HG03558 (cell line): ENCODE results near the gene CATSPERB.

ENCODE experiments used
- ATAC-seq: cut with Tn5 transposase; IDR thresholded peaks from one replicate; pipeline ENCODE4 v1.9.1; 2021; ENCODE audit warnings: moderate number of reproducible peaks; ENCODE audit not compliant: unreplicated experiment; ENCODE audit errors: extremely low read depth

The CATSPERB gene, protein sequence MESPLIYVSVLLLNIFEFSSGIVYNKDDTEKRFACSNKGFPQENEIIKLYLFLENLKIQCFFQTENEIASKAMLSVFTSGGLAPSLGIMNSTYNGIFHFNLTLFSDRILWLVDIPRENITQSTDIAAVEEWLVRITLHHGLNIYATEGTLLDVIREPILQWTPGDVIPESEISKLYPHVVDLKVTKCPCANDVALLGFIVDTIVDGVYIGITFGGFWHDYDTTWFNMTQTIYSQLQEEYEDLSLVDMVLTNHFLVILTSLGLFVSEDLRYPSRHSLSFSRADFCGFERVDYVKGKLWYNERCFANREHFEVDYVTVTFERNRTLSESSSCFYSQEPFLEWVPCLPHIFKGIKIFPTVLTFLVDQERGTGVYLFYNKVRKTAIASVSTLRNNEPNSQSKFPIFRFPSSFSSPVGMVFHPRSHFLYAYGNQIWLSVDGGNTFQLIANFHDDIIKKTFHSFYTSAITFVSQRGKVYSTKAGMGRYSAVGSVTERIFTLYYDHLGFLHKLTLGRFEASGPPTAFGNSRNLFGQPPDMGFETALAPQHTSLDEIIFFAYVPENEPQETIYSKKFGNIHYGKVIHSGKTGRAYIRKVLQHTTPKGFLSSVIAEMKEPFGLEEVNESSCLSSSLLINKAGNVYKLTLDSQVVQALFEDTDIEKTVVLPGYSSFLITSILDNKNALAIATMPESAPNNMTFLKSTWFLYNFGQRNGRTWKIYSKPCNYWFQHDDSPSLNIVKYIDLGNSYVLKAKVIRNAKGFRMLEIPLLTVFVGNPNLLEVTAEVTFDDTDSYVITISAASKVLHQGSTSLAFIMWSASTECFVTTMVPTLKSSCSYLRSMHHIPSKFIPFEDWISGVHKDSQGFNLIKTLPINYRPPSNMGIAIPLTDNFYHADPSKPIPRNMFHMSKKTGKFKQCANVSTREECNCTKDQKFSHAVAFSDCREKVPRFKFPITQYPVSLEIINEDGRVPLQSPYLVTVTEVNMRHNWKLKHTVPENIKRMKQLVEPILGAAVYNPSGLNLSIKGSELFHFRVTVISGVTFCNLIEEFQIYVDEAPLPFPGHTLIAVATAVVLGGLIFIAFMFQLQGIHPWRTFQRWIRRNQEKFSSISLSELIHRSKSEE

DNA sequence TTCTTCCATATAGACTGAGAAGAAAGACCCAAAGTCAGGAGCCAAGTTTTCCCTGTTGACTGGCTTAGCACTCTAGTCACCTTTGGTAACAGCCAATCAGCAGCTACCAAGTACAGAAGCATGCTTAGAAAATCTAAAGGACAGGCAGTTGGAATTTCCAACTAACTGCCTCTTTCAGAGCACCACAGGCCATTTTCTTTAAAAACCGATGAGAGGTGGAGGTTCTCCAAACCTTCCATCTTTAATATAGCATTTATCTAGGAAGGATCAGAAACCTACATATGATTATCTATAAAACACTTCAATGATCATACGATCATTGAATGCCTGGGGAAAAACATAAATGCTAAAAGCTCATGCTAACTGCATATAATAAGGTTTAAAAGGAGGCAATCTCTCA is at the start of gene CATSPERB:
CATSPERB (minus strand) TSS at position 101 of the 400 bp plus-strand sequence. CDS start 2,607 bp downstream, outside the sequence.
- no peak for ATAC-seq

DNA sequence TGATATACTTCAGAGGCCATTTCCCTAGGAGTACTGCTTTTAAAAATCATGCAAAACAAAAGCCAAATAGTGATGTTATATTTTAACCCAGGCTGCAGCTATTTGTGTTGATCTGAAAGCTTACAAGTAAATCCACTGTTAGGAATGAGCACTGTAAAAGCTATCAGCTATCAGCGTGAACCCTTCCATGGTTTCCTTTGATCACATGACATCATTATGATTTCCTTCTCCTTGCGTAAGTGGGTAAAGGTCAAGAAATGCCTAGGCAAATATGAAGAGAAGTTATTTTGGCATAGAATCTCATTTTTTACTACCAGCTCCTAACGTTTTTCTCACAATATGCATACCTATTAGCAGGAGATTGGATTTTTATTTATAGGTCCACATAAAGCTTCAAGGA is 48.6 kb upstream of the CATSPERB start:
- ATAC-seq = no peak

DNA sequence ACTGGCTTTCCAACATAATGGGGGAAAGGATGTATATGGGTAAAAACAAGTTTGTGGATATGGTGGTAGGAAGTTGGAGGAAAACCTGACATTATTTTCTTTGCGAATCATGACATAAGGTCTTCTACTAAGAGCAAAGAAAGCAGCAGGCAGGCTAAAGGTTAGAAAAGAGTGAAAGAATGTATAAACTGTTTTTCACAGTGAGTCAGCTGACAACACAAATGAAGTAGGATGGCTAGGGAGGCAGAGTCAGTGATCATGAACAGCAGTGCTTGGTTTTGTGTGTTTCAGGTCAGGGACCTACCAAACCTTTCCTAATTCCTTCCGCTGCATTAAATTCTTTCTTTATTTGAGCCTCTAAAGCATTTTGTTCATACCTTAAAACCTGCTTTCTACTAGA is 46.3 kb upstream of the CATSPERB start:
- no peak for ATAC-seq

DNA sequence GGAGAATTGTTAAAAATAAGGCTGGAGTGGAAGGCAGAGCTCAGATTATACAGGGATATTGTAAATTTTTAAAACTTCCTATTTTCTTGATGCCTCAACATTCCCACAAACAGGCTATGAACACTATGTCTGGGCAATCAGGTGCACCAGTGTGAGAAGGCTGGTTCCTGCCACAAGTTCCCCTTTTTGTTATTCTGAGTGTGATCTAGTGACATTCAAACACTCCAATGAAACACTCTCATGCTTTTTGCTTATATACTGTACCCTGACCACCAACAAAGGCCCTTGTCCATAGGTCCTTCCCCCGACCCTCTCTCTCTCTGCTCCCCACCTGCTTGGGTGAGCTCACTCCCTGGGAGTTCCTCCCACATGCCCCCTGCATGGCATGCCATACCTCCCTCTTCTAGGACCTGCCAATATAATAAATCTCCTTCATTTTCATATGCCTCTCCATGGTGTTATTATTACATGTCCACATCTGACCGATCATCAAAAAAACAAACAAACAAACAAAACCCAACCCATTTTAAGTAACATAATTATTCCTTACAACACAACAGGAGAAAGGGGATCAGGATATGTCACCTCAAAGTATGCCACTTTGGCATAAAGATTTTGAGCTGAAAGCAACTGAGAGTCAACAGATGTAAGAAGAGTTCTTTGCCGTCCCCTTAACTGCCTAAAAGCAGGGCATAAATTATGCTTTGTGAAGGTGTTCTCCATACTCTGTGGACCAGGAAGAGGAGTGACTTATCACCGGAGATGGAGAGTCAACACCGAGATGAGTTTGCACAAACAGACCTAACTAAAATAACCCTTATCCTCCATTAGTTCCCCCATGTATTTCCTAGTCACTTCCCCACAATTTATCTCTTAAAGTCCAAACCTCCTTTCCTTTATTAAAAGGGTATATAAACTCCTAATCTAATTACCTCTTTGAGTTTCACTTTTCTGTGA is 42.5 kb upstream of the CATSPERB start:
- no peak for ATAC-seq

DNA sequence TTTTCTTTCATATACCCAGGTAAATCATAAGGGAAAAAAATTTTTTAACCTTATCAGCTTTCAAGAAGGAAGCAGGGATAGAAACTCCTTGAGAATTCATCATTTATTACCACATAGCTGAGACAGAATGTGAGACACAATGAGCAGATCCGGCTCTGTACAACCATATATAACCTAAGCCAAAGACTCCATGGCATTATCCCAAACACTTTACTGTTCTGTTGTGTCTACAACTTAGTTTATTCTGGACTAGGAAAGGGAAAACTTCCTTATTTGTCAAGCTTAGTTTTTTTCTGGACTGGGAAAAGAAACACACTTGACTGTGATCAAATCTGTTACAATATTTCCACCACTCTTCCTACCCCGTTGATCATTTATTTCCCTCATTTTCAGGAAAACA is 38.3 kb upstream of the CATSPERB start:
- no peak for ATAC-seq

DNA sequence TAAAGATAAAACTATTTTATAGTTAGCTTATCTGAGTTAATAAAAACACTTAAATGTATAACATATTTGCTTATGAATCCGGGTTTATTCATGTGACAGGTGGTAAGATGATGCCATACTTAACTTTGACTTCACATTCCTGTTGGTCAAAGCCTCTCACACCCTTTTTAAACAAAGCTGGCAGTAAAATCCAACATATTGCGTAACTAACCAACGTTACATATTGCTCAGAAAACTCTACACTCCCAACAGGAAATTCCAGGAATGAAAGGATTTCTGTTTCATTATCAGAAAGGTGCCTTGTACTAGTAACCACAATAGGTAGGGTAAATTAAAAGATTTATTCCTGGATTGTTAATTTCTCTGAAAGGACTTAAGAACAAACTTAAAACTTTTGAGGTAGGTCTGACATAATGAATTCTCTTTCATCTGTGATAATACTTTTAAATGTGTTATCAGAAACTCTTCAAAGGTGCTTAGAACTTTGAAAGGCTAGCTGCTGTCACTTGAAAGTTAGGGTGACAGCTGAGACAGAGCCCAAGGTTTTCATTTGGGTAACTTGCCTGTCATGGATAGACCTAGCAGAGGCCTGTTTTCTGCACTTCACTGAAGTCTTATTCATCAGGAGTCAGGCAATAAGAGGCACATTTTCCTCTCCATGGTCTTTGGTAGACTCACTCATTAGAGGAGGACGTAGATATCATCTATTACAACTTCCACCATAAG is 23.8 kb upstream of the CATSPERB start:
- no peak for ATAC-seq

DNA sequence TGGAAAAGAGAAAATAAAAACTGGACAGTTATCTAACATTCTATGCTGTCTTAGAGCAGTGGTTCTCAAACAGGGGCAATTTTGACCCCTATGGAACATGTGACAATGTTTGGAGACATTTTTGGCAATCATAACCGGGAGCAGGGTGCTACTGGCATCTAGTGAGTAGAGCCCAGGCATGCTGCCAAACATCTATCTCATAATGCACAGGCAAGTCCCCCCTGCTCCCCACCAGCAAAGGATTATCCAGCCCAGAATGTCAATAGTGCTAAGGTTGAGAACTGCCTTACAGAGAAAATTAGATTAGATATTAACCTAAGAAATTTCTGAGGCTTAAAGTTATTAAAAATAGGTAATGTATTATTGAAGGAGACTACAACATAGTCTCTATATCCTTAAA is 22.9 kb upstream of the CATSPERB start:
- ATAC-seq = no peak

DNA sequence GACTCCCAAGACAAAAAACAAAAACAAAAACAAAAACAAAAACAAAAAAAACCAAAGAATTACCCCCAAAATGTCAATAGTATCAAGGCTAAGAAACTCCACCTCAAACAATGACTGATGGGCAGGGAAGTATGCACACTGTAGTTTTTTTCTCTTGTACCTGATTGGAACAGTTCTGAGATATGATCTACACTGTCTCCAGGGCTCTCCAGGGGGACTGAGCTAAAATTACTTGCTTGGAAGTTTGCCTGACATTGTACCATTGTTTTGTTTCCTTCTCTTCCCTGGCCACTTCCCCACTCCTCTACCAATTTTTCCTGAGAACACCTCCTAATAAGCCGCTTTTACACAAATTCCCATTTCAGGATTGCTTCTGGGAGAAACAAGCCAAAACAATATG is 22.3 kb upstream of the CATSPERB start:
- no peak for ATAC-seq

DNA sequence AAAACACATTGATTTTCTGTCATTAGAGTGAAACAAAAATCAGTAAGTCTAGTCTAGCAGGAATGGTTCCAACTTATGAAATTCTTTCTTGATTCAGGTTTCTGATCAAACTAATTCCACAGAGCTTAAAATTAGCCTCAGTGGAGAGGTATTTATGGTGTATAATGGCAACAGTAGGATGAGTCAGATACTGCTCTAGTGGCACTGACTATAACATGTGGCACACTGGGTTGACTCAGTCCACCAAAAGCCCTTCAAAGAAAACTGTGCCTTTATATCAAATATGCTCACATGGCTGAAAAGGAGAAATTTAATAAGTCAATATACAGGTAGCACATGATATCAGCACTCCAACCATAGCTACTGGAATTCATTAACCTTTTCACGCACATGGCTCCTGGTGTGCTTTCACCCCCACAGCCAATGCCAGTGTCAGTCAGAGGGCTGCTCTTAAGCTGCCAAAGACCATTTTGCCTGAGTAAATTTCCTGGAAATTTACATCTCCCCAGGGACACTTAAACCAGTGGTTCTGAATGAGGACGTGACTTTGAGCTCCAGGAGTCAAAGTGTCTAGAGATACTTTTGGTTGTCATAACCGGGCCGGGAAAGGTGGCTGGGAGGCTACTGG is 21.7 kb upstream of the CATSPERB start:
- ATAC-seq = no peak

DNA sequence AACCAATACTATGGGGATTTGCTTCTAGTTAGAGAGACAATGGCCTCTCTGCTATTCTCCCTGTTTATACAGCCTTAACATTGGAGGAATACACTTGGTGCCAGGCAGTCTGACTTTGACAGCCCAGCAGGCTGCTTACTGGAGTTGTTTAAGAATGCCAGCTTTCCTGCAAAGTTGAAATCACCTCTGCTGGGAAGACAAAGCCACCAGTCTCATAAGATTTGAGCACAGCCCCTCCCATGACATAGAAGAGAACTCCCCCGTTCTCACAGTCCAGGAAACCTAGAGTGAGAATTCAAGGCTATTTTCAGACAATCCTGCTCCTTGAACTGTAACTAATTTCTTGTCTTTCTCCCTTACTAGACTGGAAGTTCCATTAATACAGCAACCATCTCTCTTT is 21.1 kb upstream of the CATSPERB start:
- no peak for ATAC-seq

DNA sequence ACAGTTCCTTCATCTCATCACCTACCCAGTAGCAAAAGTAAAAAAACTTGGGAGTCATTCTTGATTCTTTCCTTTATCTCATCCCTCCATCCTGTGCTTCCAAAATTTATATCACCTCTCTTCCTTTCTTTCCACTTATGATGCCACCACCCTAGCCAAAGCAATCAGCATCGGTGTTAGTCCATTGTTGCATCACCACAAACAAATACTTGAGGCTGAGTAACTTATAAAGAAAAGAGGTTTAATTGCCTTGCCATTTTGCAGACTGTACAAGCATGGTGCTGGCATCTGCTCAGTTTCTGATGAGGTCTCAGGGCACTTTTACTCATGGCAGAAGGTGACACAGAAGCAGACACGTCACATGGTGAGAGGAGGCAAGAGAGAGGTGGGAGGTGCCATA is 19.8 kb upstream of the CATSPERB start:
- ATAC-seq = no peak

DNA sequence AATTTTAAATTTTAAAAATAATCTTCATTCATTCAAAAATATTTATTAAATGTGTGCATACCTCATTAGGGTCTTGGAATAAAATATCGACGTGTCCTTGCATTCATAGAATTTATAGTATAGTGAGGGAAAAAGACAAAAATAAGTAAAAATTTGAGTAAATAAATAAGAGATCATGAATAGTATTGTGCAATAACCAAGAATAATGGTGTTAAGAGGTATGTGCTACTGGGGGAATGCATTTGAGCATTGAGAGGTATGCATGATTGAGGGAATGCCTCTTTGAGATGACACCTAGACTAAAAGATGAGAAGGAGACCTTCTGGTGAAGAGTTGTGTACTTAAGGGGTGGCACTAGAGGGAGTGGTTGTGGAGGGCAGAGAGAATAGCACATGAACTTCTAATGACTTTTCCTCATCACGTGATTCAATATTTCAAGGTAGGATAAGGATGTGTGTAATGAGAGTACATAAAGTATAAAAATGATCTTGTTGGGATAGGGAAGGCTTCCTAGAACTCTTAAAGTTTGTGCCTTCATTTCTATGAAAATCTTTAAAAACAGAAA is 18.8 kb upstream of the CATSPERB start:
- no peak for ATAC-seq

DNA sequence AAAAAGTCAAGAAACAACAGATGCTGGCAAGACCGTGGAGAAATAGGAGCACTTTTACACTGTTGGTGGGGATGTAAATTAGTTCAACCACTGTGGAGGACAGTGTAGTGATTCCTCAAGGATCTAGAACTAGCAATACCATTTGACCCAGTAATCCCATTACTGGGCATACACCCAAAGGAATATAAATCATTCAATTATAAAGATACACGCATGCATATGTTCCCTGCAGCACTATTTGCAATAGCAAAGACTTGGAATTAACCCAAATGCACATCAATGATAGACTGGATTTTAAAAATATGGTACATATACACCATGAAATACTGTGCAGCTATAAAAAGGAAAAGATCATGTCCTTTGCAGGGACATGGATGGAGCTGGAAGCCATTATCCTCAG is 18.0 kb upstream of the CATSPERB start:
- ATAC-seq = no peak

DNA sequence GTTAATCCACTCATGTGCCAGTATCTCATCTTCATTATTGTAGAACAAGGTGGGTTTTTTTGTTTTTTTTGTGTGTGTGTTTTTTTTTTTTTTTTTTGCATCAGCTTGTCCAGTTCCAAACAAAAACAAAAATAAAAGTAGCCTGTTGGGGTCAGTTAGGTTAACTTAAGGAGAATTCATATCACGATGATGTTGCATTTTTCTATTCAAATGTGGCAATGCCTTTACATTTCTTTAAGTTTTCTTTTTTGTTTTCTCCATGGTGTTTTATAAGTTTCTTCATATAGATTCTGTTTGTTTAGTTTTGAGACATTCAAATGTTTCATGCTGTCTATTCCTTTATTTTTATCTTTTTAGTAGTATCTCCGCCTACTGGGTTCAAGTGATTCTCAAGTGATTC is 16.2 kb upstream of the CATSPERB start:
- ATAC-seq = no peak

DNA sequence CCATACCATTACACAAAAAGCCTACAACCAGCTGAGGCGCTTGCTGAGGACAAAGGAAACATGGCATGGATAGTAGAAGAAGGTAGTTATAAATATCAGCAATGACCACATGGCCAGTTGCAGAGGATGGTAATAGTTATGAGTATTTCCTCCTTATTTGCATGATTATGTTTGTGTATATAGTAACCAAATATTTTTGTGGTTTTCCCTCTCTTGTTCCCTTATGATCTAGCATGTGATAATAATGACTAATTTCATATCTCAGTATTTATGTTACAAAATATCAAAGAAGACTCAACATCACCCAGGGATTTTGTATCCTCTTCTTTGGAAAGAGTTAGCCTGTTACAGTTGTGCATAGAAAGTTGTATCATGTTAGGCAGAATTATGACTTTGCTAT is 13.5 kb upstream of the CATSPERB start:
- ATAC-seq = no peak

DNA sequence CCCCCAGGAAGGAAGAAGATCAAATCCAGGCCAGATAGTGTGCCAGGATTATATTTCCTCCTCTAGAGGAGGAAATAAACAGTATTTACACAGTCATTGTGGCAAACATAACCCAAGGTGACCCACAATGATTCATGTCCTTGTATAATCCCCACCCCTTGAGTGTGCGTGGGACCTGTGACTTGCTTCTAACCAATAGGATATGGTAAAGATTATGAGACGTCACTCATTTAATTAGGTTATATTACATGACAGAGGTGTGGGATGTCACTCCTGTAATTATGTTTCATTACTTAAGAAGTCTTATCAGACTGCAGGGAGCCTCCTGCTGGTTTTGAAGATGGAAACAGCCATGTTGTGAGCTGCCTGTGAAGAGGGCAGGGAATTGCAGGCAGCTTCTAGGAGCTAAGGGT is 12.2 kb upstream of the CATSPERB start:
- no peak for ATAC-seq

DNA sequence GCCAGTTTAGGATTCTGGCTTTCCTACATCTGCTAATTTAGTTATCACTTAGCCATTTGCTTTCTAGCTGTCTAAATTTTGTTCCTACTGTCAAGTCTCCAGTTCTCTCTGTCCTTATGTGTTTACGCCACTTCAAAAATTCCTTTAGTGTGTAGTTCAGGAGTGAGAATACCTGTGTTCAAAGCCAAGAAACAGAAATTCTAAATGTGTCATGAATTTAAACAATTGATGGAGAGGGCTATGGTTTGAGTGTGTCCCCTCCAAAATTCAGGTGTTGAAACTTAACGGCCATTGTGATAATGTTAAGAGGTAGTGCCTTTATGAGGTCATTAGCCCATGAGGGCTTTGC is 11.4 kb upstream of the CATSPERB start:
- no peak for ATAC-seq

DNA sequence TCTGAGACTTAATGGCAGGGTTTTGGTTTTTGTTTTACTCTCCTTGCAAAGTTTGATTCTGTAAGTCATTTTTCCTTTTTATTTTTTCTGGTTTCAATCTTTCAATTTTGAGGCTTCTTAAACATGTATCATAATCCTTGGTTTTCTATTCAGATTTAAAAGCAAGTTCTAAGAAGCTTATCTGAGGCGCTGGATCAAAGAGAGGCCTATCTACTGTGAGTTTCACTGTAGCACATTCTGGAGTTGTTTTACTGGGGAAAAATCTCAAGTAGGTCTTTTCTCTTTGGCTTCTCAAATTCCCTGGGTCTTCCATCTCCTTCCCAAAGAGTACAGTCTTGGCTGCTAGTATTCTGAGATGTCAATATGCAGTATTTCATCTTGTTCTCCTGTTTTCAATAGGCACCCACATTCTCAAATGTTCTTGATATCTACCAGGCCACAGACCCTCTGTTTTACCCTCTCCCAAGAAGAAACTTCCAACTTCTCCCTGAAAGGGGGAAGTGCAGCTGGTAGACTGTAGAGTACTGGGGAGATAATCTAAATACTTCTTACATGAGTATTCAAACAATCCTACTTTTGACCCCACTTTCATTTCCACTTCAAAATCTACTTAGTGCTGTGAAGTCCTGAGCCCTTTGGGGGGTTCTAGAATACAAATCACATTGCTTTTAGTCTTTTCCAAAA is 10.9 kb upstream of the CATSPERB start:
- no peak for ATAC-seq
